Measurements from ENCODE around the gene ATXN2L. TPM values are rescaled to one million over a fixed set of nuclear protein-coding genes. Genes with fewer than 3 reads are reported as not detected.

The ATXN2L gene
- total and polyA plus RNA-seq, 2 of the 4 experiments (the other 2 are of a cell fraction) = 12.9 to 58.8 TPM

GRCh38 chr16:28839899-28840298 lies 17.1 kb downstream of the ATXN2L start:
- in situ Hi-C loops (cut with MboI; ENCODE audit: low sequenced_read_pairs) = no loop called here
- Histone ChIP-seq H2BK5ac (ENCODE audit: low read depth, low read length, poor library complexity, severe bottlenecking) (no peak overlapping the region), H3K4me1 (ENCODE audit: control insufficient read depth, insufficient read depth, low read length) (no peaks in the 10 kb centered on the region; the same call in 1 of the 2 replicates), H4K91ac (ENCODE audit: insufficient read depth, low read depth, low read length) (no peak overlapping the region), H2AK5ac (ENCODE audit: low read depth, low read length) (no peak overlapping the region), H2AK9ac (replicated peaks; ENCODE audit: low read depth, low read length, poor library complexity) (no peak overlapping the region), H3K4ac (ENCODE audit: low read depth, low read length) (no peak overlapping the region), H3K9me1 (ENCODE audit: insufficient read depth, low read length) (no peaks in the 10 kb centered on the region), H3K23ac (ENCODE audit: low read depth, low read length) (no peak overlapping the region), H2BK15ac (ENCODE audit: low read depth, low read length) (no peak overlapping the region), H3K9me3 (ENCODE audit: control insufficient read depth, insufficient read depth, low read length) (no peaks in the 10 kb centered on the region), H2BK20ac (ENCODE audit: low read depth, low read length) (no peak overlapping the region), H4K8ac (ENCODE audit: low read depth in 2 of 2, low read length in 2 of 2) (no peak overlapping the region), H4K5ac (ENCODE audit: low read depth, low read length) (no peak overlapping the region), H3K14ac (replicated peaks; ENCODE audit: low read depth, low read length) (no peak overlapping the region), H3K9ac (ENCODE audit: low read depth, low read length) (no peak overlapping the region), H3K4me3 (ENCODE audit: insufficient read depth, low read depth, low read length) (no peak overlapping the region), H3K79me1 (ENCODE audit: low read depth in 1 of 2, low read length in 2 of 2) (peaks cover 3 to 17% of the 10 kb centered on the region in 2 experiments; a peak in 3 of 4 replicates), H3K27ac (ENCODE audit: insufficient read depth, low read length) (no peak overlapping the region), H2AFZ (replicated peaks; ENCODE audit: low read length, poor library complexity) (no peak overlapping the region), H3K36me3 (ENCODE audit: control insufficient read depth, insufficient read depth, low read length) (peaks cover 66% of the 10 kb centered on the region), H4K20me1 (ENCODE audit: insufficient read depth, low read length) (peaks cover 16% of the 10 kb centered on the region; the same call in 1 of the 2 replicates), H3K56ac (ENCODE audit: extremely low read depth, insufficient read depth, low read length) (no peak overlapping the region), H2BK120ac (ENCODE audit: low read depth, low read length) (no peak overlapping the region), H3K4me2 (ENCODE audit: low read depth, low read length) (no peak overlapping the region), H3K18ac (ENCODE audit: low read depth, low read length) (no peak overlapping the region), H3K27me3 (ENCODE audit: control insufficient read depth, insufficient read depth, low read length) (no peaks in the 10 kb centered on the region)
- ChIA-PET CTCF (interaction anchor here (0.6 kb wide), 1 partner anchor 43 kb away, joined by 3 read pairs; no protein-coding TSS in a partner anchor), POLR2A (ENCODE audit: unreplicated experiment) (no interaction called here)
- DNase-seq = no peak
- intact Hi-C loops (cut with micrococcal nuclease) = no loop called here
- no CpG with 5 or more reads among the region's 1 CpG for WGBS, 2 experiments (ENCODE audit: extremely low coverage in 2 of 2, insufficient read length in 1 of 2)
- ATAC-seq (ENCODE audit: low read depth) = no peak
- no TSS peak for BruUV-seq (replicated peaks)
- dilution Hi-C loops (cut with HindIII; ENCODE audit: low sequenced_read_pairs, unreplicated experiment) = no loop called here
- TF ChIP-seq MAZ (IDR thresholded peaks at IDR 0.05; ENCODE audit: borderline replicate concordance, low read depth, low read length) = no peak
- TF ChIP-seq CHD1 (IDR thresholded peaks at IDR 0.05; ENCODE audit: low read depth, low read length) = no peak
- TF ChIP-seq MAFK (IDR thresholded peaks at IDR 0.05; ENCODE audit: low read depth, low read length) = no peak
- no peak for TF ChIP-seq RCOR1 (IDR thresholded peaks at IDR 0.05; ENCODE audit: insufficient replicate concordance, low read length)
- no peak for TF ChIP-seq RAD21 (IDR thresholded peaks at IDR 0.05; ENCODE audit: low read length)
- TF ChIP-seq BHLHE40 (IDR thresholded peaks at IDR 0.05; ENCODE audit: low read depth, low read length) = no peak
- no peak for TF ChIP-seq CEBPB (IDR thresholded peaks at IDR 0.05; ENCODE audit: low read depth, low read length)
- TF ChIP-seq NFE2L2 (IDR thresholded peaks at IDR 0.05; ENCODE audit: low read depth, low read length) = no peak
- no peak for TF ChIP-seq MXI1 (IDR thresholded peaks at IDR 0.05; ENCODE audit: borderline replicate concordance, low read depth, low read length)
- TF ChIP-seq SMC3 (IDR thresholded peaks at IDR 0.05; ENCODE audit: low read depth, low read length) = no peak
- TF ChIP-seq RFX5 (IDR thresholded peaks at IDR 0.05; ENCODE audit: low read depth, low read length) = no peak
- TF ChIP-seq POLR2A (IDR thresholded peaks at IDR 0.05; ENCODE audit: low read depth, low read length) = no peak

All from IMR-90 (cell line).